K562 (cell line): ENCODE measurements around the gene DCAF11. TPM values are rescaled to one million over a fixed set of nuclear protein-coding genes. Genes with fewer than 3 reads are reported as not detected.

ENCODE experiments used
- POLR3A ChIP-seq: IDR thresholded peaks from 2 replicates; pipeline ENCODE4 v1.6.1; 2011; ENCODE audit warnings: borderline replicate concordance, mild to moderate bottlenecking, moderate library complexity; ENCODE audit not compliant: insufficient read length, insufficient read depth; ENCODE audit errors: extremely low read depth
- TGIF2 ChIP-seq: sonication (generic); formaldehyde crosslinking; IDR thresholded peaks from 2 replicates; pipeline ENCODE4 v1.8.1; 2022; ENCODE audit warnings: mild to moderate bottlenecking, missing genetic modification reagents, moderate library complexity
- polyA plus RNA-seq, 8 experiments: library from polyadenylated mRNA; depleted of rRNA in 4 of 8; stranded (reverse) in 5 of 8; unstranded in 3 of 8; fragments of >200 nt; fragmentation: Nextera tagmentation in 2 of 8; fragmentation: Illumina TruSeq in 1 of 8; extraction: Ambion mirVana in 2 of 8; extraction: Trizol in 1 of 8; gene quantifications; 2 replicates each; pipeline versions ENCODE4 v1.2.1 to v1.2.3, GENCODE V29; 2011 to 2014; ENCODE audit warnings: inconsistent platforms in 1 of 8, missing spikeins in 1 of 8
- total RNA-seq, 7 experiments: library from RNA; depleted of rRNA in 6 of 7; stranded (reverse); fragments of >200 nt in 6 of 7; fragmentation: Illumina TruSeq in 2 of 7; extraction: Trizol in 2 of 7; gene quantifications; 2 replicates each; pipeline versions ENCODE4 v1.2.1 to v1.2.3, GENCODE V29; 2011 to 2021; ENCODE audit warnings: low replicate concordance in 1 of 7
- TF ChIP-seq, protein P1 (sequence below): fragments of 250-450 bp; sonication (Bioruptor Pico); IDR thresholded peaks from 2 replicates; pipeline ENCODE4 v1.4.0; 2020
- TF ChIP-seq, protein P2 (sequence below), 2 experiments: fragments of 450-650 bp; conservative IDR thresholded peaks; 2 replicates each; pipeline ENCODE4 v1.6.1; 2017; ENCODE audit warnings: mild to moderate bottlenecking in 2 of 2, moderate library complexity in 2 of 2

Gene DCAF11
- total and polyA plus RNA-seq, 9 of the 15 experiments (the other 6 are each of a cell fraction or from before 2014, with no cell fraction given) = 8.5 to 46.2 (median 36.4) TPM

DNA sequence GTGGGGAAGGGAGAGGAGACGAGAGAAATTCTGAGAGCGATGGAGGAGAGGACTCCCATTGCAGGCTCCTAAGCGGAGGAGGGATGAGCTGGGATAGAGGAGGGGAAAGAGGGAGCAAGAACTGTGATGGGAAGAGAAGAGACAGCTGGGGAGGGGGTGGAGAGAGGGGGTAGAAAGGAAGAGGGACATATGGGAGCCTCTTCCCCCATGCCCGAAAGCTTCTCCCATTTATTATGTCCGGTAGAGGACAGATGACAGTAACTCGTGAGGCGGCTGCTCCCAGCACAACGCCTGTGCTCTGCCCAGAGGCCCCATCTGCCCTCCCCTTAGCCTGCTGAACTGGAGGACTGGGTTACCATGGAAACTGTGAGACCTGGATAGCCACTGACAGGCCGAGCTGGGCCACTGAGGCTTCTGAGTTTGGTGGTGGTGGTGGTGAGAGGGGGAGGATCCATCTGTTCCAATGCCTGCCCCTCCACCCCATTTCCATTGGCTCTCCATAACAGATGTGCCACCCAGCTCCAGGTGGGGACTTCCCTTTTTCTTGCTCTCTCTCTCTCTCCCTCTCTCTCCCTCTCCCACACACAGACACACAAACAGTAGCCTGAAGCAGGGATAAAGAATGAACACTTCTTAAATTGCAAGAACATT lies 35.0 kb upstream of the DCAF11 start (continued):
- TF ChIP-seq, protein P1, sequence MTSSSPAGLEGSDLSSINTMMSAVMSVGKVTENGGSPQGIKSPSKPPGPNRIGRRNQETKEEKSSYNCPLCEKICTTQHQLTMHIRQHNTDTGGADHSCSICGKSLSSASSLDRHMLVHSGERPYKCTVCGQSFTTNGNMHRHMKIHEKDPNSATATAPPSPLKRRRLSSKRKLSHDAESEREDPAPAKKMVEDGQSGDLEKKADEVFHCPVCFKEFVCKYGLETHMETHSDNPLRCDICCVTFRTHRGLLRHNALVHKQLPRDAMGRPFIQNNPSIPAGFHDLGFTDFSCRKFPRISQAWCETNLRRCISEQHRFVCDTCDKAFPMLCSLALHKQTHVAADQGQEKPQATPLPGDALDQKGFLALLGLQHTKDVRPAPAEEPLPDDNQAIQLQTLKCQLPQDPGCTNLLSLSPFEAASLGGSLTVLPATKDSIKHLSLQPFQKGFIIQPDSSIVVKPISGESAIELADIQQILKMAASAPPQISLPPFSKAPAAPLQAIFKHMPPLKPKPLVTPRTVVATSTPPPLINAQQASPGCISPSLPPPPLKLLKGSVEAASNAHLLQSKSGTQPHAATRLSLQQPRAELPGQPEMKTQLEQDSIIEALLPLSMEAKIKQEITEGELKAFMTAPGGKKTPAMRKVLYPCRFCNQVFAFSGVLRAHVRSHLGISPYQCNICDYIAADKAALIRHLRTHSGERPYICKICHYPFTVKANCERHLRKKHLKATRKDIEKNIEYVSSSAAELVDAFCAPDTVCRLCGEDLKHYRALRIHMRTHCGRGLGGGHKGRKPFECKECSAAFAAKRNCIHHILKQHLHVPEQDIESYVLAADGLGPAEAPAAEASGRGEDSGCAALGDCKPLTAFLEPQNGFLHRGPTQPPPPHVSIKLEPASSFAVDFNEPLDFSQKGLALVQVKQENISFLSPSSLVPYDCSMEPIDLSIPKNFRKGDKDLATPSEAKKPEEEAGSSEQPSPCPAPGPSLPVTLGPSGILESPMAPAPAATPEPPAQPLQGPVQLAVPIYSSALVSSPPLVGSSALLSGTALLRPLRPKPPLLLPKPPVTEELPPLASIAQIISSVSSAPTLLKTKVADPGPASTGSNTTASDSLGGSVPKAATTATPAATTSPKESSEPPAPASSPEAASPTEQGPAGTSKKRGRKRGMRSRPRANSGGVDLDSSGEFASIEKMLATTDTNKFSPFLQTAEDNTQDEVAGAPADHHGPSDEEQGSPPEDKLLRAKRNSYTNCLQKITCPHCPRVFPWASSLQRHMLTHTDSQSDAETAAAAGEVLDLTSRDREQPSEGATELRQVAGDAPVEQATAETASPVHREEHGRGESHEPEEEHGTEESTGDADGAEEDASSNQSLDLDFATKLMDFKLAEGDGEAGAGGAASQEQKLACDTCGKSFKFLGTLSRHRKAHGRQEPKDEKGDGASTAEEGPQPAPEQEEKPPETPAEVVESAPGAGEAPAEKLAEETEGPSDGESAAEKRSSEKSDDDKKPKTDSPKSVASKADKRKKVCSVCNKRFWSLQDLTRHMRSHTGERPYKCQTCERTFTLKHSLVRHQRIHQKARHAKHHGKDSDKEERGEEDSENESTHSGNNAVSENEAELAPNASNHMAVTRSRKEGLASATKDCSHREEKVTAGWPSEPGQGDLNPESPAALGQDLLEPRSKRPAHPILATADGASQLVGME (CRISPR knock-in tag) = no peak
- TF ChIP-seq TGIF2 (no peak), POLR3A (no peak)
- TF ChIP-seq, protein P2, sequence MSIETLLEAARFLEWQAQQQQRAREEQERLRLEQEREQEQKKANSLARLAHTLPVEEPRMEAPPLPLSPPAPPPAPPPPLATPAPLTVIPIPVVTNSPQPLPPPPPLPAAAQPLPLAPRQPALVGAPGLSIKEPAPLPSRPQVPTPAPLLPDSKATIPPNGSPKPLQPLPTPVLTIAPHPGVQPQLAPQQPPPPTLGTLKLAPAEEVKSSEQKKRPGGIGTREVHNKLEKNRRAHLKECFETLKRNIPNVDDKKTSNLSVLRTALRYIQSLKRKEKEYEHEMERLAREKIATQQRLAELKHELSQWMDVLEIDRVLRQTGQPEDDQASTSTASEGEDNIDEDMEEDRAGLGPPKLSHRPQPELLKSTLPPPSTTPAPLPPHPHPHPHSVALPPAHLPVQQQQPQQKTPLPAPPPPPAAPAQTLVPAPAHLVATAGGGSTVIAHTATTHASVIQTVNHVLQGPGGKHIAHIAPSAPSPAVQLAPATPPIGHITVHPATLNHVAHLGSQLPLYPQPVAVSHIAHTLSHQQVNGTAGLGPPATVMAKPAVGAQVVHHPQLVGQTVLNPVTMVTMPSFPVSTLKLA (conservative IDR thresholded peaks at IDR 0.05) = no peak
- TF ChIP-seq, all 486 proteins: peak for 2
